ENCODE measurements around the gene ABTB2.

The ABTB2 gene

GRCh38 chr11:34162493-34162820, 195.4 kb downstream of the ABTB2 start:
- H3K4me3 ChIP-seq (ENCODE audit: control insufficient read depth, low read depth, low read length): no peak overlapping the region
- TF ChIP-seq CTCF (conservative IDR thresholded peaks at IDR 0.05; ENCODE audit: control insufficient read depth, insufficient read depth, low read depth, low read length): no peak
- DNase-seq (ENCODE audit: low read depth): no peak

GRCh38 chr11:34161812-34162492, 195.9 kb downstream of the ABTB2 start:
- no peak overlapping the region for H3K4me3 ChIP-seq (ENCODE audit: control insufficient read depth, low read depth, low read length)
- TF ChIP-seq CTCF (conservative IDR thresholded peaks at IDR 0.05; ENCODE audit: control insufficient read depth, insufficient read depth, low read depth, low read length): no peak
- DNase-seq (ENCODE audit: low read depth): peak; percentile 12

- no peak for DNase-seq (ENCODE audit: low read depth)
- TF ChIP-seq CTCF (conservative IDR thresholded peaks at IDR 0.05; ENCODE audit: control insufficient read depth, insufficient read depth, low read depth, low read length): no peak
- no peak overlapping the region for H3K4me3 ChIP-seq (ENCODE audit: control insufficient read depth, low read depth, low read length)
These were observed 196.4 kb downstream of the ABTB2 start for GRCh38 chr11:34161361-34161760.

GRCh38 chr11:34160791-34161190, 197.0 kb downstream of the ABTB2 start:
- no peak for DNase-seq (ENCODE audit: low read depth)
- no peak overlapping the region for H3K4me3 ChIP-seq (ENCODE audit: control insufficient read depth, low read depth, low read length)
- no peak for TF ChIP-seq CTCF (conservative IDR thresholded peaks at IDR 0.05; ENCODE audit: control insufficient read depth, insufficient read depth, low read depth, low read length)

GRCh38 chr11:34160049-34160721, 197.6 kb downstream of the ABTB2 start:
- no peak for TF ChIP-seq CTCF (conservative IDR thresholded peaks at IDR 0.05; ENCODE audit: control insufficient read depth, insufficient read depth, low read depth, low read length)
- DNase-seq (ENCODE audit: low read depth): no peak
- no peak overlapping the region for H3K4me3 ChIP-seq (ENCODE audit: control insufficient read depth, low read depth, low read length)

GRCh38 chr11:34158661-34159060, 199.1 kb downstream of the ABTB2 start:
- no peak for TF ChIP-seq CTCF (conservative IDR thresholded peaks at IDR 0.05; ENCODE audit: control insufficient read depth, insufficient read depth, low read depth, low read length)
- DNase-seq (ENCODE audit: low read depth): no peak
- H3K4me3 ChIP-seq (ENCODE audit: control insufficient read depth, low read depth, low read length): no peak overlapping the region
